D721Med (cell line): Measurements from ENCODE around the gene FAM234B.

Experiments
- DNase-seq: peaks from one replicate; pipeline ENCODE4 v3.0.0; 2011; ENCODE audit warnings: low spot score; ENCODE audit not compliant: insufficient read length
- FAIRE-seq: peaks from 2 replicates; lab custom pipeline; 2011; peaks lifted over from hg19 to GRCh38; lab: Jason Lieb, UNC
- CTCF ChIP-seq: IDR thresholded peaks from 2 replicates; pipeline ENCODE4 v1.5.1; 2012; ENCODE audit warnings: mild to moderate bottlenecking, control low read depth; ENCODE audit not compliant: insufficient read depth; ENCODE audit errors: missing control alignments

The FAM234B gene

GRCh38 chr12:13127444-13127843, 83.3 kb downstream of the FAM234B start:
- no peak for FAIRE-seq
- DNase-seq: no peak
- TF ChIP-seq CTCF: no peak

GRCh38 chr12:13128291-13128965, 84.2 kb downstream of the FAM234B start:
- DNase-seq: no peak
- FAIRE-seq: no peak
- TF ChIP-seq CTCF: no peak

GRCh38 chr12:13130981-13131380, 86.8 kb downstream of the FAM234B start:
- TF ChIP-seq CTCF: no peak
- DNase-seq (no peak), FAIRE-seq (no peak)
